Amniotic epithelial cell (primary cell): ENCODE measurements around the gene AZGP1.
A peak's percentile ranks its signal among the peaks of the same experiment; 100 is the strongest.
"Not testable (repeated sequence)": the region's sequence is repeated elsewhere in the genome, so short reads cannot be mapped to it uniquely, and the experiment has no call there.

Experiments used
- DNase-seq: peaks from one replicate; pipeline ENCODE4 v3.0.0-alpha.2; 2010; ENCODE audit warnings: low read depth

AZGP1 gene

GRCh38 chr7:99952649-99953048 is 23.2 kb downstream of the AZGP1 start:
- DNase-seq = not testable (repeated sequence)

GRCh38 chr7:99950819-99951218 is 25.0 kb downstream of the AZGP1 start:
- DNase-seq = not testable (repeated sequence)

GRCh38 chr7:99949645-99950228 is 26.1 kb downstream of the AZGP1 start:
- DNase-seq = peak; percentile 7

GRCh38 chr7:99947608-99948007 is 28.2 kb downstream of the AZGP1 start:
- DNase-seq = no peak

GRCh38 chr7:99944497-99945070 is 31.2 kb downstream of the AZGP1 start:
- no peak for DNase-seq

- no peak for DNase-seq
Observed at GRCh38 chr7:99943641-99944496, 32.0 kb downstream of the AZGP1 start.

GRCh38 chr7:99938296-99938695 is 37.5 kb downstream of the AZGP1 start:
- no peak for DNase-seq

- DNase-seq = peak; percentile 28
Observed at GRCh38 chr7:99935009-99935408, 40.8 kb downstream of the AZGP1 start.

GRCh38 chr7:99930376-99930775 is 45.5 kb downstream of the AZGP1 start:
- no peak for DNase-seq

- DNase-seq = no peak
Observed at GRCh38 chr7:99929730-99930053, 46.1 kb downstream of the AZGP1 start.

- peak; percentile 35 for DNase-seq
Observed at GRCh38 chr7:99928994-99929729, 46.7 kb downstream of the AZGP1 start, which contains the start of gene GJC3. GJC3 (minus strand) TSS chr7:99929620; CDS start chr7:99929620, 0 bp downstream.

GRCh38 chr7:99928188-99928587 is 47.6 kb downstream of the AZGP1 start:
- no peak for DNase-seq

GRCh38 chr7:99927536-99927935 is 48.3 kb downstream of the AZGP1 start:
- no peak for DNase-seq

- no peak for DNase-seq
Observed at GRCh38 chr7:99926321-99926720, 49.5 kb downstream of the AZGP1 start.

- DNase-seq = no peak
Observed at GRCh38 chr7:99923200-99923599, 52.6 kb downstream of the AZGP1 start.

- peak; percentile 22 for DNase-seq
Observed at GRCh38 chr7:99920149-99920548, 55.7 kb downstream of the AZGP1 start.

- no peak for DNase-seq
Observed at GRCh38 chr7:99919814-99920112, 56.1 kb downstream of the AZGP1 start.

- peak; percentile 93 for DNase-seq
Observed at GRCh38 chr7:99918959-99919813, 56.6 kb downstream of the AZGP1 start, which contains the start of gene TRIM4. TRIM4 (minus strand) TSS chr7:99919530; CDS start chr7:99919401, 129 bp downstream.
